Hypothalamus (tissue), 51 donors: Measurements from ENCODE around the gene NELFA.
"Not testable (repeated sequence)": the region's sequence is repeated elsewhere in the genome, so short reads cannot be mapped to it uniquely, and the experiment has no call there.

Experiments
- DNase-seq, 51 donors: peaks; one replicate each; lab custom pipeline; 2025; lab: John Stamatoyannopoulos, UW

NELFA gene

GRCh38 chr4:2041239-2042130 lies 32.7 kb upstream of the NELFA start:
- peak in 48 of 51 donors; percentile 29 to 87 (median 74) for DNase-seq

- no peak for DNase-seq
These were observed 31.8 kb upstream of the NELFA start for GRCh38 chr4:2040391-2041238.

- no peak for DNase-seq
These were observed 28.1 kb upstream of the NELFA start for GRCh38 chr4:2036866-2037265.

- DNase-seq: no peak
These were observed 27.6 kb upstream of the NELFA start for GRCh38 chr4:2036327-2036726.

GRCh38 chr4:2031161-2031560 lies 22.4 kb upstream of the NELFA start:
- not testable (repeated sequence) for DNase-seq

- DNase-seq: not testable (repeated sequence)
These were observed 18.3 kb upstream of the NELFA start for GRCh38 chr4:2027120-2027519.

GRCh38 chr4:2025817-2026216 lies 17.0 kb upstream of the NELFA start:
- DNase-seq: no peak

- no peak for DNase-seq
These were observed 15.9 kb upstream of the NELFA start for GRCh38 chr4:2024683-2025082.

GRCh38 chr4:2021358-2022018 lies 12.7 kb upstream of the NELFA start:
- not testable (repeated sequence) for DNase-seq

- DNase-seq: no peak
These were observed 6.2 kb upstream of the NELFA start for GRCh38 chr4:2015008-2015407.

- DNase-seq: no peak
These were observed 2.8 kb upstream of the NELFA start for GRCh38 chr4:2011583-2011982.

GRCh38 chr4:2009651-2010233 lies 968 bp upstream of the NELFA start:
- DNase-seq: peak in 34 of 51 donors; percentile 9 to 69 (median 44)

GRCh38 chr4:2008671-2008920 lies 178 bp downstream of the NELFA start:
- DNase-seq: no peak

GRCh38 chr4:2007804-2008670 lies 737 bp downstream of the NELFA start:
- DNase-seq: peak in 2 of 51 donors; percentile 5 to 22

GRCh38 chr4:2006956-2007653 lies 1.7 kb downstream of the NELFA start:
- DNase-seq: no peak

- DNase-seq: no peak
These were observed 2.4 kb downstream of the NELFA start for GRCh38 chr4:2006367-2006766.

- DNase-seq: not testable (repeated sequence)
These were observed 5.4 kb downstream of the NELFA start for GRCh38 chr4:2003361-2003760.

GRCh38 chr4:1999308-1999707 lies 9.5 kb downstream of the NELFA start:
- DNase-seq: not testable (repeated sequence)

GRCh38 chr4:1998296-1998695 lies 10.5 kb downstream of the NELFA start:
- DNase-seq: no peak
